Peyer's patch (tissue), 4 donors: ENCODE data around the gene SYT13. TPM values are rescaled to one million over a fixed set of nuclear protein-coding genes. Genes with fewer than 3 reads are reported as not detected.
A peak's percentile ranks its signal among the peaks of the same experiment; 100 is the strongest.
"Not testable (repeated sequence)": the region's sequence is repeated elsewhere in the genome, so short reads cannot be mapped to it uniquely, and the experiment has no call there.

Experiments used
- DNase-seq, 3 donors: peaks; one replicate each; pipeline ENCODE4 v3.0.0-alpha.2; 2017 to 2019
- H3K27ac ChIP-seq, 4 donors: fragments of 200-600 bp; sonication (generic); one replicate each; pipeline ENCODE4 v1.5.1; 2016 to 2019
- H3K27me3 ChIP-seq, 2 donors: fragments of 200-600 bp; sonication (generic); one replicate each; pipeline ENCODE4 v1.5.1; 2019
- H3K36me3 ChIP-seq, 3 donors: fragments of 200-600 bp; sonication (generic); one replicate each; pipeline ENCODE4 v1.5.1; 2016 to 2019
- H3K4me1 ChIP-seq, 4 donors: fragments of 200-600 bp; sonication (generic); one replicate each; pipeline ENCODE4 v1.5.1; 2016 to 2019
- H3K4me3 ChIP-seq, 4 donors: fragments of 200-600 bp; sonication (generic); 1 replicate in 3 of 4; 2 replicates in 1 of 4; pipeline ENCODE4 v1.5.1; 2016 to 2019; ENCODE audit warnings: mild to moderate bottlenecking in 1 of 4
- H3K9me3 ChIP-seq, 4 donors: fragments of 200-600 bp; sonication (generic); one replicate each; pipeline ENCODE4 v1.5.1; 2016 to 2019; ENCODE audit warnings: mild to moderate bottlenecking in 1 of 4
- CTCF ChIP-seq, 6 experiments: fragments of 450-650 bp in 4 of 6; fragments of 200-600 bp in 2 of 6; sonication (generic) in 1 of 6; IDR thresholded peaks; one replicate each; pipeline ENCODE4 v1.5.1; 2017 to 2019; ENCODE audit warnings: antibody characterized with exemption in 6 of 6, mild to moderate bottlenecking in 3 of 6, moderate library complexity in 1 of 6
- POLR2A ChIP-seq, 2 donors: fragments of 450-650 bp; IDR thresholded peaks; one replicate each; pipeline ENCODE4 v1.5.1; 2017; ENCODE audit warnings: antibody characterized with exemption in 2 of 2, mild to moderate bottlenecking in 2 of 2, moderate library complexity in 2 of 2
- total RNA-seq, 4 donors: library from RNA; depleted of rRNA; stranded (reverse); fragments of >200 nt; gene quantifications; one replicate each; pipeline ENCODE4 v1.1.0, GENCODE V29; 2016

The SYT13 gene
- total RNA-seq, 4 donors from 2014 or later: 15.4 to 41.3 (median 25.2) TPM

- peaks cover 0 to 7% (median 0%) of the 10 kb centered on the region in 4 donors for H3K4me1 ChIP-seq
- no peak for DNase-seq
- TF ChIP-seq POLR2A (IDR thresholded peaks at IDR 0.05) (no peak), CTCF (IDR thresholded peaks at IDR 0.05) (no peak)
- H3K9me3 ChIP-seq: no peaks in the 10 kb centered on the region
- H3K27me3 ChIP-seq: no peaks in the 10 kb centered on the region
- no peak overlapping the region for H3K4me3 ChIP-seq
- H3K27ac ChIP-seq: peak overlapping the region in 1 of 4 donors; percentile 1
- H3K36me3 ChIP-seq: no peaks in the 10 kb centered on the region
Measured at GRCh38 chr11:45300715-45301114, 14.6 kb upstream of the SYT13 start.

- Histone ChIP-seq H3K27ac (no peak overlapping the region), H3K4me1 (peaks cover 0 to 7% (median 0%) of the 10 kb centered on the region in 4 donors), H3K36me3 (no peaks in the 10 kb centered on the region), H3K27me3 (no peaks in the 10 kb centered on the region), H3K9me3 (no peaks in the 10 kb centered on the region), H3K4me3 (no peak overlapping the region)
- TF ChIP-seq POLR2A (IDR thresholded peaks at IDR 0.05) (no peak), CTCF (IDR thresholded peaks at IDR 0.05) (no peak)
- DNase-seq: no peak
Measured at GRCh38 chr11:45298718-45299117, 12.6 kb upstream of the SYT13 start.

- no peak for DNase-seq
- H3K4me3 ChIP-seq: no peak overlapping the region
- no peaks in the 10 kb centered on the region for H3K9me3 ChIP-seq
- H3K36me3 ChIP-seq: no peaks in the 10 kb centered on the region
- H3K27me3 ChIP-seq: no peaks in the 10 kb centered on the region
- no peaks in the 10 kb centered on the region for H3K4me1 ChIP-seq
- TF ChIP-seq CTCF (IDR thresholded peaks at IDR 0.05): no peak
- no peak for TF ChIP-seq POLR2A (IDR thresholded peaks at IDR 0.05)
- no peak overlapping the region for H3K27ac ChIP-seq
Measured at GRCh38 chr11:45296075-45296474, 9.9 kb upstream of the SYT13 start.

- TF ChIP-seq CTCF (IDR thresholded peaks at IDR 0.05) (no peak), POLR2A (IDR thresholded peaks at IDR 0.05) (no peak)
- Histone ChIP-seq H3K4me3 (no peak overlapping the region), H3K9me3 (no peaks in the 10 kb centered on the region), H3K4me1 (no peaks in the 10 kb centered on the region), H3K36me3 (no peaks in the 10 kb centered on the region), H3K27me3 (no peaks in the 10 kb centered on the region), H3K27ac (no peak overlapping the region)
- DNase-seq: no peak
Measured at GRCh38 chr11:45294499-45294898, 8.4 kb upstream of the SYT13 start.

GRCh38 chr11:45293566-45294192 is 7.5 kb upstream of the SYT13 start:
- not testable (repeated sequence) for H3K4me1 ChIP-seq, H3K36me3 ChIP-seq, H3K9me3 ChIP-seq, H3K4me3 ChIP-seq, H3K27ac ChIP-seq, H3K27me3 ChIP-seq
- TF ChIP-seq CTCF (IDR thresholded peaks at IDR 0.05): peak in 5 of 6 experiments; percentile 7 to 75 (median 55)
- DNase-seq: peak; percentile 55 to 92 (median 78)

- no peaks in the 10 kb centered on the region for H3K36me3 ChIP-seq
- no peak for TF ChIP-seq CTCF (IDR thresholded peaks at IDR 0.05)
- TF ChIP-seq POLR2A (IDR thresholded peaks at IDR 0.05): no peak
- H3K27me3 ChIP-seq: no peaks in the 10 kb centered on the region
- no peak overlapping the region for H3K27ac ChIP-seq
- no peak for DNase-seq
- peaks cover 0 to 9% (median 0%) of the 10 kb centered on the region in 4 donors for H3K4me1 ChIP-seq
- H3K9me3 ChIP-seq: no peaks in the 10 kb centered on the region
- no peak overlapping the region for H3K4me3 ChIP-seq
Measured at GRCh38 chr11:45290586-45290985, 4.4 kb upstream of the SYT13 start.
